ENCODE results near the gene SCD.
"Not testable (repeated sequence)": the region's sequence is repeated elsewhere in the genome, so short reads cannot be mapped to it uniquely, and the experiment has no call there.

Gene SCD

GRCh38 chr10:100346765-100347567, at the start of gene SCD:
Gene SCD, plus strand, starts transcription at chr10:100347233. Its CDS starts 272 bp downstream, at chr10:100347505.
- H3K4me1 ChIP-seq (ENCODE audit: control insufficient read depth, insufficient read depth, low read length) = peaks cover 37% of the 10 kb centered on the region

DNA sequence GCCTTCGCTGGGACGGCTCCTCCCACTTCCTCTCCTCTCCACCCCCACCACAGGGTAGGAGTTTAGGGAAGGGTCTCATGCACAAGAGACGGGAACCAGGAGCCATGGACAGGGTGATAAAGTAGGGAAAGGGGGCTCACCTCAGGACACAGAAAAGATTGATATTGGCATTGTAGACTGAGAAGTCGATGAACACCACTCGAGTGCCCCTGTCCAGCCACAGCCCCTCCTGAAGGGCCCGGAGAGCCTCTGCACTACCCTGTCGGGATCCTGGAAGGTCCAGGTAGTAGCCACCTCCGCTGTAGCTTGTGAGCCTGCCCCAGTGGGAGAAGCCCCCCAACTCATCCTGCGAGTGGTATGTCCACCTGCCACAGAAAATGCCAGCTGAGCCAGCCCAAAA, 49.8 kb upstream of the SCD start:
- H3K4me1 ChIP-seq (ENCODE audit: control insufficient read depth, insufficient read depth, low read length) = peaks cover 5% of the 10 kb centered on the region

More at GRCh38 chr10:100346765-100347567, at the start of gene SCD:
- Histone ChIP-seq H3K9ac (ENCODE audit: low read length) (peak within 1 kb of the TSS; percentile 94), H3K27ac (ENCODE audit: low read depth, low read length) (peak within 1 kb of the TSS; percentile 91), H3K9me3 (ENCODE audit: control insufficient read depth, insufficient read depth, low read depth, low read length) (no peaks in the 10 kb centered on the region), H3K4me3 (ENCODE audit: low read depth, low read length) (peak within 1 kb of the TSS; percentile 90), H3K27me3 (ENCODE audit: control insufficient read depth, insufficient read depth, low read length) (no peaks in the 10 kb centered on the region), H3K36me3 (ENCODE audit: control insufficient read depth, insufficient read depth, low read length) (peaks cover 47% of the 10 kb centered on the region)

DNA sequence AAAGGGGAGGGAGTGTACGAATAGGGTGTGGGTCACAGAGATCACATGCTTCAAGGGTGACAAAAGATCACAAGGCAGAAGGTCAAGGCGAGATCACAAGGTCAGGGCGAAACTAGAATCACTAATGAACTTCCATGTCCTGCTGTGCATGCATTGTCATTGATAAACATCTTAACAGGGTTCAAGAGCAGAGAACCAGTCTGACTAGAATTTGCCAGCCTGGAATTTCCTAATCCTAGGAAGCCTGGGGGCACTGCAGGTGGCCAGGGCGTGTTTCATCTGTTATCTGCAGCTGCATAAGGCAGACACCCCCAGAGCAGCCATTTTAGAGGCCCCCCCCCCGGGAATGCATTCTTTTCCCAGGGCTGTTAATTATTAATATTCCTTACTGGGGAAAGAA, 45.9 kb upstream of the SCD start:
- 0 out of 2 replicates have a peak overlapping the region, but pooled peaks have one; percentile 50 for H3K27ac ChIP-seq (ENCODE audit: low read depth, low read length)
- not testable (repeated sequence) for H3K4me1 ChIP-seq (ENCODE audit: control insufficient read depth, insufficient read depth, low read length); H3K4me3 ChIP-seq (ENCODE audit: low read depth, low read length); H3K27me3 ChIP-seq (ENCODE audit: control insufficient read depth, insufficient read depth, low read length); H3K36me3 ChIP-seq (ENCODE audit: control insufficient read depth, insufficient read depth, low read length); H3K9ac ChIP-seq (ENCODE audit: low read length)
- H3K9me3 ChIP-seq (ENCODE audit: control insufficient read depth, insufficient read depth, low read depth, low read length) = peaks cover 11% of the 10 kb centered on the region

More for the DNA sequence above, 49.8 kb upstream of the SCD start:
- peaks cover 9% of the 10 kb centered on the region; the same call in 1 of the 2 replicates for H3K27me3 ChIP-seq (ENCODE audit: control insufficient read depth, insufficient read depth, low read length)
- H3K9ac ChIP-seq (ENCODE audit: low read length) = no peak overlapping the region
- no peak overlapping the region for H3K4me3 ChIP-seq (ENCODE audit: low read depth, low read length)
- H3K9me3 ChIP-seq (ENCODE audit: control insufficient read depth, insufficient read depth, low read depth, low read length) = peaks cover 11% of the 10 kb centered on the region
- H3K36me3 ChIP-seq (ENCODE audit: control insufficient read depth, insufficient read depth, low read length) = no peaks in the 10 kb centered on the region
- no peak overlapping the region for H3K27ac ChIP-seq (ENCODE audit: low read depth, low read length)

DNA sequence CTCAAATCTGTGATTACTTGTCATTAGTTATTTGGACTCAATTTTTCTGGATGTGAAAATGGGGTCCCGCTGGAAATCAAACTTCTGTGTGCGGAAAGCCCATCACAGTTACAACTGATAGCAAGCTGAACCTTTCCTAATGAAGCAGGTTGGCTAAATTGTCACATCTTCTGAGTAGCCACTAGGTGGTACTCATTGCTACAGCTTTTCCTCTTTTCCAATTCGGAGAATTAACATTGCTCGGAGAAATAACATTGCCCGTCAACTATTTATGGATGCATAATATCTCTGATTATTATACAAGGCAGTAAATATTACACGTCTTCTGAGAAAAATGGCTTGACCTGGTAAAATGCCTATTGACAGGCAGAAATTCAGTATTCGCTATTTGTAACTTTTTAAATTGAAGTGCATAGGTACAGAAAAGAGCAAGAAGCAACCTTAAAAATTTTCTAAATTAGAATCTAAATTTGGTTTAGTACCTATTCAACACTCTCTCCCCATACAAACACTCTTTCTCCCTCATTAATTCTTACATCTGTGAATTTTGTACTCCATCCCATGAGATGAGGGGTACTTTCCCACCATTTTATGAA, 43.2 kb upstream of the SCD start:
- Histone ChIP-seq H3K9ac (ENCODE audit: low read length) (no peak overlapping the region), H3K4me3 (ENCODE audit: low read depth, low read length) (no peak overlapping the region), H3K9me3 (ENCODE audit: control insufficient read depth, insufficient read depth, low read depth, low read length) (peaks cover 11% of the 10 kb centered on the region), H3K27ac (ENCODE audit: low read depth, low read length) (no peak overlapping the region), H3K27me3 (ENCODE audit: control insufficient read depth, insufficient read depth, low read length) (peaks cover 10% of the 10 kb centered on the region; the same call in 1 of the 2 replicates), H3K4me1 (ENCODE audit: control insufficient read depth, insufficient read depth, low read length) (no peaks in the 10 kb centered on the region), H3K36me3 (ENCODE audit: control insufficient read depth, insufficient read depth, low read length) (no peaks in the 10 kb centered on the region)

DNA sequence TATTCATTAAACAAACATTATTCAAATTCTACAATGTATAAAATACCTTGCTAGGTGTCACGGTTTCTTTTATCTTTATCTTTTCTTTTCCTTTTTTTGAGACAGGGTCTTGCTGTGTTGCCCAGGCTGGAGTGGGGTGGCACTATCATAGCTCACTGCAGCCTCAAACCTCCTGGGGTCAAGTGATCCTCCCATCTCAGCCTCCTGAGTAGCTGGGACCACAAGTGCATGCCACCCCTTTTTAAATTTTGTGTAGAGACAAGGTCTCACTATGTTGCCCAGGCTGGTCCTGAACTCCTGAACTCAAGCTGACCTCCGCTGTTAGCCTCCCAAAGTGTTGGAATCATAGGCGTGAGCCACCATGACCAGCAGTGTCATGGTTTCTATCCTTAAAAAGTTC, 42.6 kb upstream of the SCD start:
- H3K4me3 ChIP-seq (ENCODE audit: low read depth, low read length) = no peak overlapping the region
- H3K9me3 ChIP-seq (ENCODE audit: control insufficient read depth, insufficient read depth, low read depth, low read length) = peaks cover 11% of the 10 kb centered on the region
- H3K27ac ChIP-seq (ENCODE audit: low read depth, low read length) = no peak overlapping the region
- no peaks in the 10 kb centered on the region for H3K4me1 ChIP-seq (ENCODE audit: control insufficient read depth, insufficient read depth, low read length)
- peaks cover 10% of the 10 kb centered on the region; the same call in 1 of the 2 replicates for H3K27me3 ChIP-seq (ENCODE audit: control insufficient read depth, insufficient read depth, low read length)
- no peak overlapping the region for H3K9ac ChIP-seq (ENCODE audit: low read length)
- H3K36me3 ChIP-seq (ENCODE audit: control insufficient read depth, insufficient read depth, low read length) = no peaks in the 10 kb centered on the region

GRCh38 chr10:100306861-100307260, 40.2 kb upstream of the SCD start:
- Histone ChIP-seq H3K9ac (ENCODE audit: low read length) (no peak overlapping the region), H3K27ac (ENCODE audit: low read depth, low read length) (no peak overlapping the region), H3K4me1 (ENCODE audit: control insufficient read depth, insufficient read depth, low read length) (no peaks in the 10 kb centered on the region), H3K27me3 (ENCODE audit: control insufficient read depth, insufficient read depth, low read length) (peaks cover 16% of the 10 kb centered on the region), H3K9me3 (ENCODE audit: control insufficient read depth, insufficient read depth, low read depth, low read length) (no peaks in the 10 kb centered on the region), H3K36me3 (ENCODE audit: control insufficient read depth, insufficient read depth, low read length) (no peaks in the 10 kb centered on the region), H3K4me3 (ENCODE audit: low read depth, low read length) (no peak overlapping the region)

DNA sequence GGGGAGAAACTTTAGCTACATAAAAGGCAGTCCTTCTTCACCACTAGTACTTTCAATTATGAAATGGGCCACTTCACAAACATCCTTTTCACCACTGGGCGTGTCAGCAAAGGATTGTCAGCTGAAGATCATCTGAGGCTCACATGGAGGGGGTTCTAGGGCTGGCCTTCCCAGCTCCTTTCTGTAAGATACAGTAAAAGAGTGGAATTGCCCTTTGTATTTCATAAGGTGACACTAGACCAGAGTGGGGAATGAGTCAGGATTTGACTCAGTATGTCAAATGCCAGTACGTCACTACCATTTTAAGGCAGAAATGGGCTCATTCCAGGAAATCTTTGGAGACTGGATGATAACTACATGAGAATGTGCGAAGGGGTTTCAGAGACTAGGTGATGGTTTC, 39.3 kb upstream of the SCD start:
- H3K4me3 ChIP-seq (ENCODE audit: low read depth, low read length) = no peak overlapping the region
- no peak overlapping the region for H3K27ac ChIP-seq (ENCODE audit: low read depth, low read length)

DNA sequence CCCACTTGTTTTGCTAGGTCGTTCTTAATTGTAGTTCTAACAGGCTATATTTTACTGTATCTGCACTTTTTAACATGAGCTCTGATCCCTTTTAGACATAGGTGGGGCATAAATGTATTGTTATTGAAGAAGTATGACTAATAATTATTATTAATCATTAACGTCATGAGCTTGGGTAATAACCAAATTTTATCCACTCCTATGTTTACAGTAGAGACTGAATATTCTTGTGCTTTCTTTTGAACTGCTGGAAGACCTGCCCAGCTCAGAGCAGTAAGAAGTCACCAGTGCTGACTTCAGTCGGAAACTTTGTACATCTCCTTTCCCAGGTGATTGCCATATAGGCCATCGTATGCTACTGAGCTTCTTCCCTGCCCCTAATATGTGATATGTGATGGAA, 35.7 kb upstream of the SCD start:
- peaks cover 19% of the 10 kb centered on the region for H3K27me3 ChIP-seq (ENCODE audit: control insufficient read depth, insufficient read depth, low read length)
- H3K4me3 ChIP-seq (ENCODE audit: low read depth, low read length) = no peak overlapping the region
- H3K27ac ChIP-seq (ENCODE audit: low read depth, low read length) = no peak overlapping the region
- H3K9me3 ChIP-seq (ENCODE audit: control insufficient read depth, insufficient read depth, low read depth, low read length) = no peaks in the 10 kb centered on the region
- peaks cover 5% of the 10 kb centered on the region; the same call in 1 of the 2 replicates for H3K4me1 ChIP-seq (ENCODE audit: control insufficient read depth, insufficient read depth, low read length)
- H3K36me3 ChIP-seq (ENCODE audit: control insufficient read depth, insufficient read depth, low read length) = no peaks in the 10 kb centered on the region
- H3K9ac ChIP-seq (ENCODE audit: low read length) = no peak overlapping the region

More for the DNA sequence above, 39.3 kb upstream of the SCD start:
- Histone ChIP-seq H3K9me3 (ENCODE audit: control insufficient read depth, insufficient read depth, low read depth, low read length) (no peaks in the 10 kb centered on the region), H3K27me3 (ENCODE audit: control insufficient read depth, insufficient read depth, low read length) (peaks cover 22% of the 10 kb centered on the region), H3K4me1 (ENCODE audit: control insufficient read depth, insufficient read depth, low read length) (no peaks in the 10 kb centered on the region), H3K36me3 (ENCODE audit: control insufficient read depth, insufficient read depth, low read length) (no peaks in the 10 kb centered on the region), H3K9ac (ENCODE audit: low read length) (no peak overlapping the region)

DNA sequence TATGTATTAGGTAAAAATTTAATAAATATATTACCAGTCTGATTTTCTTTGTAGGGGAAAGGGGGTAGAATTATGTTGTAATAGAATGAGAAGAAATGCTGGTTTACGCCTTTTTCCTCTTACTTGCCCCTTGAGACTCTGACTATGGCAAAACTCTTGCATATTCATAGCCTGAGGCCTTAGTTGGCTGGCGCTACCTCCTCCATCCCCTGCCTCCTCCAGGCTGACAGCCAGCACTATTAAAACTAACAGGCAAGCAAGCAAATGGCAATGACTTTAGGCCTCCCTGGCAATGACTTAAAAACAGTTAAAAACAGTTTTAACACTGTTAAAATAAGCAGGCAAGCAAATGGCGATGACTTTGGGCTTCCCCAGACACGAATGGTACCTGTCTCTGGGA, 31.4 kb upstream of the SCD start:
- H3K9ac ChIP-seq (ENCODE audit: low read length) = no peak overlapping the region
- no peak overlapping the region for H3K27ac ChIP-seq (ENCODE audit: low read depth, low read length)
- no peaks in the 10 kb centered on the region for H3K9me3 ChIP-seq (ENCODE audit: control insufficient read depth, insufficient read depth, low read depth, low read length)
- peaks cover 27% of the 10 kb centered on the region for H3K27me3 ChIP-seq (ENCODE audit: control insufficient read depth, insufficient read depth, low read length)
- H3K4me3 ChIP-seq (ENCODE audit: low read depth, low read length) = no peak overlapping the region
- no peaks in the 10 kb centered on the region for H3K36me3 ChIP-seq (ENCODE audit: control insufficient read depth, insufficient read depth, low read length)
- H3K4me1 ChIP-seq (ENCODE audit: control insufficient read depth, insufficient read depth, low read length) = peaks cover 5% of the 10 kb centered on the region; the same call in 1 of the 2 replicates

- no peak overlapping the region for H3K4me3 ChIP-seq (ENCODE audit: low read depth, low read length)
- H3K36me3 ChIP-seq (ENCODE audit: control insufficient read depth, insufficient read depth, low read length) = no peaks in the 10 kb centered on the region
- no peak overlapping the region for H3K27ac ChIP-seq (ENCODE audit: low read depth, low read length)
- H3K4me1 ChIP-seq (ENCODE audit: control insufficient read depth, insufficient read depth, low read length) = peaks cover 5% of the 10 kb centered on the region; the same call in 1 of the 2 replicates
- peaks cover 10% of the 10 kb centered on the region; the same call in 1 of the 2 replicates for H3K27me3 ChIP-seq (ENCODE audit: control insufficient read depth, insufficient read depth, low read length)
- H3K9me3 ChIP-seq (ENCODE audit: control insufficient read depth, insufficient read depth, low read depth, low read length) = no peaks in the 10 kb centered on the region
- H3K9ac ChIP-seq (ENCODE audit: low read length) = no peak overlapping the region
These were observed 28.8 kb upstream of the SCD start for GRCh38 chr10:100318207-100318606.
